HG03039 (cell line): Measurements from ENCODE around the gene TMED3.
"Not testable (repeated sequence)": the region's sequence is repeated elsewhere in the genome, so short reads cannot be mapped to it uniquely, and the experiment has no call there.

ENCODE experiments used
- ATAC-seq: cut with Tn5 transposase; IDR thresholded peaks from one replicate; pipeline ENCODE4 v1.9.1; 2021; ENCODE audit warnings: mild to moderate bottlenecking, moderate library complexity; ENCODE audit not compliant: unreplicated experiment

Gene TMED3

GRCh38 chr15:79315623-79316328 is 4.9 kb downstream of the TMED3 start:
- no peak for ATAC-seq

GRCh38 chr15:79316864-79317263 is 6.0 kb downstream of the TMED3 start:
- no peak for ATAC-seq

- not testable (repeated sequence) for ATAC-seq
Measured at GRCh38 chr15:79319973-79320372, 9.1 kb downstream of the TMED3 start.

- ATAC-seq = no peak
Measured at GRCh38 chr15:79321876-79322275, 11.0 kb downstream of the TMED3 start.

- ATAC-seq = no peak
Measured at GRCh38 chr15:79322306-79322705, 11.4 kb downstream of the TMED3 start.

GRCh38 chr15:79322945-79323344 is 12.0 kb downstream of the TMED3 start:
- ATAC-seq = no peak

GRCh38 chr15:79329171-79329611 is 18.3 kb downstream of the TMED3 start:
- no peak for ATAC-seq

- no peak for ATAC-seq
Measured at GRCh38 chr15:79332824-79333510, 22.1 kb downstream of the TMED3 start.

GRCh38 chr15:79337591-79337990 is 26.7 kb downstream of the TMED3 start:
- ATAC-seq = no peak

- no peak for ATAC-seq
Measured at GRCh38 chr15:79339588-79340314, 28.8 kb downstream of the TMED3 start.

GRCh38 chr15:79340315-79340602 is 29.3 kb downstream of the TMED3 start:
- no peak for ATAC-seq

- no peak for ATAC-seq
Measured at GRCh38 chr15:79341396-79341795, 30.5 kb downstream of the TMED3 start.

GRCh38 chr15:79349525-79349924 is 38.6 kb downstream of the TMED3 start:
- no peak for ATAC-seq

- no peak for ATAC-seq
Measured at GRCh38 chr15:79352206-79352605, 41.3 kb downstream of the TMED3 start.

GRCh38 chr15:79357566-79357965 is 46.7 kb downstream of the TMED3 start:
- no peak for ATAC-seq

GRCh38 chr15:79358069-79358468 is 47.2 kb downstream of the TMED3 start:
- ATAC-seq = no peak

GRCh38 chr15:79364571-79365240 is 53.8 kb downstream of the TMED3 start:
- ATAC-seq = no peak

- ATAC-seq = no peak
Measured at GRCh38 chr15:79365765-79366164, 54.9 kb downstream of the TMED3 start.

GRCh38 chr15:79366691-79367090 is 55.8 kb downstream of the TMED3 start:
- no peak for ATAC-seq

GRCh38 chr15:79370716-79371115 is 59.8 kb downstream of the TMED3 start:
- ATAC-seq = no peak

GRCh38 chr15:79371591-79371990 is 60.7 kb downstream of the TMED3 start:
- ATAC-seq = no peak
